Cardiac septum (tissue), 1 donor: Measurements from ENCODE around the gene YWHAH. TPM values are rescaled to one million over a fixed set of nuclear protein-coding genes. Genes with fewer than 3 reads are reported as not detected.

Experiments used
- DNase-seq: peaks from one replicate; pipeline ENCODE4 v3.0.0-alpha.2; 2020; ENCODE audit warnings: low spot score
- intact Hi-C: fragments of 100-400 bp; cut with DNase I; formaldehyde crosslinking; loops from one replicate; pipeline ENCODE4 v1.14.0; 2022
- total RNA-seq: library from RNA; stranded (reverse); fragmentation: NEBNext Ultra II Directional; extraction: Animal tissue kit (Norgen Biotek cat#: 25700); gene quantifications from one replicate; pipeline ENCODE4 v1.2.1, GENCODE V29; 2021
- donor health status: DM: no; HTN: no; CAD: no.

YWHAH gene
- total RNA-seq, 1 donor from 2014 or later: 116 TPM

DNA sequence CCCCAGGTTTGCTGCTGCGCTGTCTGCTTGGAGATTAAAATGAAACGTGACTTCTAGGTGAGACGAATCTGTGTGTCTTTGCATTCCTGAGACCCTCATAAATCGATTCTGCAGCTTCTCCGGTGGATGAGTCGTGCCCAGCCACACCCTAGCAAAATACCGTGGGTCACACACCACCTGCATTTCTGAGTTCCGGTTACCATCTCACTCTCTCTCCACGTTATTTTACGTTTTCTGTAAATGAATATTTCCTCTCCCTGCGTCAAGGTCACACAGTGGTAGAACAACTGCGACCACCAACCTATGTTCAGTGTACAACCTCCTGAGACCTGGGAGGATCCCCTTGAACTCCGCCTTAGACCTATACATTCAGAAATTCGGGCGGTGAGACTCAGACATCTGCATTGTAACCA, 1.1 kb downstream of the YWHAH start:
- DNase-seq: no peak
- intact Hi-C loops: loop anchor here (10.0 kb wide), 1 partner anchor 281 kb away; the partner anchor contains the start of gene PISD

DNA sequence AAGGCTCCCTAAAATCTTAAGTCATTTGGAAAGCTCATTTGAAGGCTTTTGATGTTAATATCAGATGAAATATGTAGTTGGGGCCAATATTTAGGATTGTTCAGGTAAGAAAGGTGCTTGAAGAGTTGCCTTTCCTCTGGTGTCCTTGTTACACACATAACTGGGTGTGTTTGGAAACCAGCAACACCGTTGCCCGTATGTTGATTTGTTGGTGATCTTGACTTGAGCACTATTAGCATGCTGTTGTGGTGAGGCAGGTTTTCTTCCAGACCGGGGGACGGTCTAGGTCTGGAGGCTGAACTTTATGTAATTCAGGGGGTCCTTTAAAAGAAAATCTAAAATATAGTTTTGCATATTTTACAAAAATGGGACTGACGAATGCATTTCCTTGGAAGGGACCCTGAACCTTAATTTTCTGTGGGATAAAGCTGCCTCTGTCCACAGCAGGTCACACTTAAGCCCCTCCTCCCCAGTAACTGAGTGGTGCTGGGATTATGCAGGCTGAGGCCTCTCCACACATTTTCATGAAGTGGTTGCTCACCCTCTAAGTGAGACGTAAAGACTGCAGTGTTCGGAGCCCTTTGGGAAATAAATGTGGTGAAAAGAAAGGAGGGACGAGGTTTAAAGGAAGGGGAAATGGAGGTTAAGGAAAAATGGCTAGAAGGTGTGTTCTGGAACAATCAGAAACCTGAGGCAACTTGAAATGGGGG, 1.8 kb downstream of the YWHAH start:
- peak; percentile 49 for DNase-seq
- intact Hi-C loops: loop anchor here (10.0 kb wide), 1 partner anchor 281 kb away; the partner anchor contains the start of gene PISD

DNA sequence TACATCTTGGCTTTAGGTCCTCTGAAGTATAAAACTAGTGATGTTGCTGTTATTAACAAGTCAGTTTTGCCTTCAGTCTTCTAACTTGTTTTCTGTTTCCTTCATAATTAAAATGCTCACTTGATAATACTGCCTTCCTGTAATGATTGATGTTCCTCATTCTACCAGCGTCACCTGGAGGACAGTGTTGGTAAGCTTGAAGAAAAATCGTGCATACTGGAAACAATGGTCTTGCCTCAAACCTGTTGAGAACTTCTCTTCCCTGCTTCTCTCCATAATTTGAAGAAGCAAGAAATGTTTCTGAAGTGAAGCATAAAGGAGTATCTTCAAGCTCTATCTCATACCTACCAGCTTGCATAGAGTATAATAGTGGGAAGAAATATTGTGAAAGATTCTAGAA, 3.0 kb downstream of the YWHAH start:
- DNase-seq: no peak
- intact Hi-C loops: loop anchor here (10.0 kb wide), 1 partner anchor 282 kb away; the partner anchor contains the start of gene PISD

DNA sequence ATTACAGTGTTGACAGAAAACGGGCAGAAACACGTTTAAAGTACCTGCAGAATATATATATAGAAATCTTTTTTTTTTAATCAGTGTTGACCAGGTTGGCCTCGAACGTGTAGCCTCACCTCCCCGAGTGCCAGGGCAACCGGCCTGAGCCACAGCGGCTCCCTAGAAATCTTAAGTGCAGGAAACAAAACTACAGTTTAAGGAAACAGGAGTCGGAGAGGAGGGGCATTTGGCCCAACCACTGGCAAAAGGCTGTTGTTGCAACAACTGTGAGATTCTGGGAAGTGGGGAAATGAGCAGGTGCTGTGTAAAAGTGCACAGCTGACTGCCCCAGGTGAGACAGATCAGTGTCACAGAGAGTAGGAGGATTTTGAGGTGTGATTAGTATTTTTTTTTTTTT, 3.7 kb downstream of the YWHAH start:
- DNase-seq: peak; percentile 58
- intact Hi-C loops: loop anchor here (10.0 kb wide), 1 partner anchor 283 kb away; the partner anchor contains the start of gene PISD

DNA sequence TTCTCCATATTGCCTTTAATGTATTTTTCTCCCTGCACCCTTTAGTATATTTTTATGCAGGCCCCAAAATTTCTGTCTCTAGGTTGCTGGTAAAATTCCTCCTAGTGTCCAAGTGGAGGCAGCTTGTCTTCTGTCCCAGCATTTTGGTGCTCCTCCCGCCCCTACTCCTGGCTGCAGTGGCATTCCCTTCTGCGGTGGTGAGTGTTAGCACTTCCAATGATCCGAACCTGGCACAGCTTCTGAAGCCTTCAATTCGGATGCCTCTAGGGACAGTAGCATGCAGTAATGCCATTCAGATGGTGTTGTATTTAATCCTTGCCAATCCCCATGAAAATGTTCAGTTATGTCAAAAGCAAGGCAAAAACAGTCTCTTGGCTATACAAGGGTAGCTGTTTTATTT, 5.9 kb downstream of the YWHAH start:
- DNase-seq: peak; percentile 69
- intact Hi-C loops: no loop called here

DNA sequence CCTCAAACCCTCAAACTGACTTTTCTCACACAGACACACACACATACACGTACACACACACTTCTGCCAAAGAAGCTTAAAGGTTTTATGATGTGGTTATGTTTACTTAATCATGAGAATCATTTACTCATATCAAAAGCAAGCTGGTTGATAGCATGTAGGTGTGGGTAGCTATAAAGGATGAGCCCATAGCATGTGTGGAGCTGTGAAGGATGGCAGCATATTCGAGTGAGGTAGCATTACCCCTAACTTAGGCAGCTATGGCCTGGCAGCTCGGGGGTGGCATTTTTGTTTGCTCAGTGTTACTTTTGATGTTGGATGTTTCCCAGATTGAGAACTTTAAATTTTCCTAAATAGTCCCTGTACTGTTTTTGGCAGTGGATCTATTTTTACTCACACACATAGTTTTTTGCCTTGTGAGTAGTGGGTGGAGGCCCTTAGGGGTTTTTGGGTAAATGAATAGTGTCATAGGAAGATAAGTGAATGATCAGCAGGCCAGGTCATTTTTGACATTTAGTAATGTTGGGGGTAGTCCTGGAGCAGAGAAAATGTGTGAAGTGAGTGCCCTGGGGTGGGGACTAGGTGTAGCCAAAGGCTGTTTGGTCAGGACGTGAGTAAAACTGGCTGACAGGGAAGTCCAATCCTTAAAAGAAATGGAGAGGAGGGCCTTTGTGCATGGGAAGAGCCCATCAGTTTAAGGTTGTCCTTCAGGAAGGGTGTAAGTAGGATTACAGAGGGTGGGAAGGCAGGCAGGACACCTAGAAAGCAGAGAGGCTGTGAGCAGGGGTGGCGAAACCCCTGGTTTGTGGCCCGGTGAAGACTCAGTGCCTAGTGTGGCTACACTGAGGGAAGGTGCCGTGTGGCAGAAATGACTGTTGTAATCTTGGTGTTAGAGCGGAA, 7.1 kb downstream of the YWHAH start:
- intact Hi-C loops: no loop called here
- DNase-seq: peak; percentile 54

DNA sequence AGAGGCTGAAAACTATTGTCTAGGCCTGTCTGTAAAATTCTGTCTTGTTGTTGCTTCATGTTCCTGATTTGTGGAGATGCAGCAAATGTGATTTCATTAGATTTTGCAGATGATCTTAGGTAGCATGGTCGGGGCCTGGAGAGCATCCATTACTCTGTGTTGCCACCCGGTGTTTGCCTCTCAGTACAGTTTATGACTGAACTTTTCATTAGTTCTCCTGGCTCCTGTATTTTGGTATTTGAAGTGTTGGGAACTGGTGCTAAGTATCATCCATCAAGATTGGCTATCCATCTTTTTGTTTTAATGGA, 7.7 kb downstream of the YWHAH start:
- no peak for DNase-seq
- intact Hi-C loops: no loop called here

DNA sequence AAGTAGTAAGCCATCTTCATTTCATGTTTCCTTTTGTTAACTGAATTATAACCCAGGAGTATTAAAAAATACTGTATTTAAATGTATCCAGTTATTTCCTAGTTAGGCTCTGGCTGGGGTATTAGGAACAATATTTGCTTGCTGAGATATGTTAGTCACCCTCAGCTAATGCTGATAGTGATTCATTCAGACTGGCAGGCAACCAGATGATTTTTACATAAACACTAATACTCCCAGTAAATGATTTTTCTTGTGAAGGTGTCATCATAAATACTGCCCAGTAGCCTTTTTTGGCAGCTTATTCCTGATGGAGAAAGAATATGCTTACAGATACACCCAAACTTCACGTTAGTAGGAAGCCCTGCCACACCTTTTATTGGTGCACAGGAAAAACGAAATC, 8.1 kb downstream of the YWHAH start:
- no peak for DNase-seq
- intact Hi-C loops: no loop called here

DNA sequence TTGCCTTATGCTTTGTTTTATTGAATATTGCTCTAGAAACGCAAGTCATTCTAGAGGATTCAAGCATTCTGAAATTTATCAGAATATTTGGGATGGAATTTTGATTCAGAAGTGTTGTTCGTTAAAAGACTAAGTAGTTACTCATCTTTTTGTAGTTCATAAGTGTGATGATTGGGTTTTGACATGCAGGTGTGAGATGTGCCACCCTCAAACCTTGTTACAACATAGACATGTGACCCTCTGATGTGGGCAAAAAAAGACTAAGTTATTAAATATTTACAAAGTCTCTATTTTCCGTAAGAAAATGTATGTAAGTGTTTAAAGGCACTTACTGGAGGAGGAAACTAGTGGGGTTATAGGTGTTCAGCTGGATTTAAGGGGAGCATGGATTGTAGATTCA, 8.9 kb downstream of the YWHAH start:
- intact Hi-C loops: no loop called here
- no peak for DNase-seq

DNA sequence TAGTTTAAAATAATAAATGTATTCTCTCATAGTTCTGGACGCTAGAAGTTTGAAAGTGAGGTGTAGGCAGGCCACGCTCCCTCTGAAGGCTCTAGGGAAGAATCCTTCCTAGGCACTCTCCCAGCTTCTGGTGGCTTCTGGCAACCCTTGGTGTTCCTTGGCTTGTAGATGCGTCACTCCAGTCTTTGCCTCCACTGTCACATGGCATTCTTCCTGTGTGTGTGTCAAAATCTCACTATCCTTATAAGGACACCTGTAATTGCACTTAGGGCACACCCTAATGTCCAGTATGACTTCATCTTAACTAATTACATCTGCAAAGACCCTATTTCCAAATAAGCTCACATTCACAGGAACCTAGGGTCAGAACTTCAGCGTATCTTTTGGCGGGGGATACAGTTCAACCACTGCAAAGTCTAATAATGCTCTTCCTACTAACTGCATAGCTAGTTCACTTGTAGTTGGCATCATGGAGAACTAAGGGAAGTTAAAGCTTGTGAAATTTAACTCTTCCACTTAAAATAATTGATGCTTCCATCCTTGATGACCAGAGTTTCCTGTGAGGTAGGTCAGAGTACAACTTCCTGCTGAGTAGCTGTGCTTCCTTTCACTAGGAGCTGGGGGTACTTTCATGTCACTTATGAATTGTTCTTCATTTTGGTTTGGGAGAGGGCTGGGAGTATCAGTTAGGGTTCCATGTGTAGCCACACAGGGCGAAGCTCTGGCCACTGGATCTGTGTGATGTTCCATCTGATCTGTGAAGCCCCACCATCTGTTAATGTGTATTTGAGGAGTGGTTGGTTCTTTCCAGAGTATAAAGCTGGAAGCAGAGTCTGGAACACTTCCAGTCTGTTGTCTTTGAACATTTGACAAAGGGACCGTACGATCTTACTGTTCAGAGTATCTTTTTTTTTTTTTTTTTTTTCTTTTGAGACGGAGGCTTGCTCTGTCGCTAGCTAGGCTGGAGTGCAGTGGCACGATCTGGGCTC, 10.5 kb downstream of the YWHAH start:
- peak; percentile 70 for DNase-seq
- intact Hi-C loops: no loop called here

DNA sequence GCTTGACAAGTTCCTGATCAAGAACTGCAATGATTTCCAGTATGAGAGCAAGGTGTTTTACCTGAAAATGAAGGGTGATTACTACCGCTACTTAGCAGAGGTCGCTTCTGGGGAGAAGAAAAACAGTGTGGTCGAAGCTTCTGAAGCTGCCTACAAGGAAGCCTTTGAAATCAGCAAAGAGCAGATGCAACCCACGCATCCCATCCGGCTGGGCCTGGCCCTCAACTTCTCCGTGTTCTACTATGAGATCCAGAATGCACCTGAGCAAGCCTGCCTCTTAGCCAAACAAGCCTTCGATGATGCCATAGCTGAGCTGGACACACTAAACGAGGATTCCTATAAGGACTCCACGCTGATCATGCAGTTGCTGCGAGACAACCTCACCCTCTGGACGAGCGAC, 12.0 kb downstream of the YWHAH start:
- intact Hi-C loops: no loop called here
- no peak for DNase-seq

DNA sequence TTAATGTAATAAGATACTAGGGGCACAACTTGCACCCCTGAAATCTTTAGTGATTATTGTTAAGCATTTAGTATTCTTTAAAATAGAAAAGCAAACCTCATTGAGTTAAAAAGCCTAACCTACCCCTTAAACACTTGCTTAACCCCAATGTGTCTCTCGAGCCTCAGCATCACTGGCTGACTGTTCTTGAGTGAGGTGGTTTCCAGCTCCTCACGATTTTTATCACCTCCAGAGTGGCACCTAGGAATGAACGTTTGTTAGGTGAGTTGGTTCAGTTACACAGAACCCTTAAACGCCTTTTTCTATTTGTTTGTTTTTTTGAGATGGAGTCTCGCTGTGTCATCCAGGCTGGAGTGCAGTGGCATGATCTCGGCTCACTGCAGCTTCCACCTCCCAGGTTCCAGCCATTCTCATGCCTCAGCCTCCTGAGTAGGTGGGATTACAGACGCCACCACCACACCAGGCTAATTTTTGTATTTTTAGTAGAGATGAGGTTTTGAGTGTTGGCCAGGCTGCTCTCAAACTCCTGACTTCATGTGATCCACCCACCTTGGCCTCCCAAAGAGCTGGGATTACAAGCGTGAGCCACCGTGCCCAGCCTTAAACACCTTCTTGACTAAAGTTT, 13.7 kb downstream of the YWHAH start:
- peak; percentile 33 for DNase-seq
- intact Hi-C loops: no loop called here

DNA sequence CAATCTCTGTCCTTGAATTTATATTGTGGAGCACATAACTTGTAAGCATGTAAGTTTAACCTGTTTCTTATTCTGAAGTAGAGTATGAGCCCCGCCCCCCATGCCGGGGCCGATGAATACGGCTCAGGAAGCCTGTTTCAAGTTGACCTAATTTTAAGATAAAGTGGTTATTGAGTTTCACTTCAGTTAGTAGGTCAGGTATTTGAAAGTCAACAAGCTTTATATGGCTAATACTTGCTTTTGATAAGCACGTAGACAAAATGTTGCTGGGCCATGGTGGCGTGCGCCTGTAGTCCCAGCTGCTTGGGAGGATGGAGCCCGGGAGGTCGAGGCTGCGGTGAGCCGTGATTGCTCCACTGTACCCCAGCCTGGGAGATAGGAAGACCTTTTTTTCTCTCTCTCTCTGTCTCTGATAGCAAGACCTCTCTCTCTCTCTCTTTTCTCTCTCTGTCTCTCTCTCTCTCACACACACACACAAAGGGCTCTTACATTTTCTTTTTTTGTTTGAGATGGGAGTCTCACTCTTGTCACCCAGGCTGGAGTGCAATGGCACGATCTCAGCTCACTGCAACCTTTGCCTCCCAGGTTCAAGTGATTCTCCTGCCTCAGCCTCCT, 14.4 kb downstream of the YWHAH start:
- intact Hi-C loops: no loop called here
- peak; percentile 14 for DNase-seq

DNA sequence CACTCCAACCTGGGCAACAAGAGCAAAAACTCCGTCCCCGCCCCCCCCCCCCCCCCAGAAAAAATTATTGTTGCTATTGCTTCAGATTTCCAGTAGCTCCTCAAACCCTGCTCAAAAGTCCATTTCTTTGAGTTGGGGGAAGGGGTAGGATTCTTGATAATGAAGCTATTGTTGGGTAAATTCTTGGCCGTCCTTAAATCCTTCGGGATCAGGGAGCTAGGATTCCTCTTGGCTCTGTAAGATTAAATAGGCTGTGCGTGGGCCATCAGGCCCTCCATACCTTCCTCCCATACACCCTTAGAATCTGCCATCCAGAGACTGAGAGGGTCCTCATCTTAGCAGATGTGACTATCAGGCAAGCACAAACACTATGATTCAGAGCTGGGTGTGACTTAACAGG, 16.4 kb downstream of the YWHAH start:
- intact Hi-C loops: no loop called here
- DNase-seq: no peak

DNA sequence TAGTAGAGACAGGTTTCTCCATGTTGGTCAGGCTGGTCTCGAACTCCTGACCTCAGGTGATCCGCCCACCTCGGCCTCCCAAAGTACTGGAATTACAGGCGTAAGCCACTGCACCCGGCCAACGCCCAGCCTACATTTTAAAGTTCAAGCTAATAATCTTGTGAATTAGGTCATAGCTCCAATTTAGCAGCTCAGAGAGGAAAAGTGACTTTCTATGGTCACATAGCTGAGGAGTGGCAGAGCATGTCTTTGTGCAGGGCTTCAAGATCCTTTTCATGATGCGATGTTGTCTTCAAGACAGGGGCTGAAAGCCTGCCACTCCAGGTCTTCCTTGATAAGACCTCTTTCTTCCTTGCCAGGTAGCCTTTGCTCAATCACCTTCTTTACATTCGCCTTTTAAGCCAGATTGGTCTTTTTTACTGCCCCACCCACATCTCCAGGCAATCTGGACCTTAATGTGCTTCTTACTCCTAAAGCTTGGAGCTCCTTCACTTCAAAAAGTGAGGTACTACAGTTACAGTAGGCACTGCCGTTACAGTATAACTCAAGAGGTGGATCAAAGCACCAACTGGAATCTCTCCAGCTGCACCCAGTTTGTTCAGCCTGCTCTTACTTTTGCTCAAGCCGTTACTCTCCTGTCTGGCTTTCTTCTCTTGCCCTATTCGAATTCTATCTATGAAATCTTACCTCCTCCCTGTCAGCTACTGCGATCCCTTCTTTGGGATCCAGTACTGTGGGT, 18.2 kb downstream of the YWHAH start:
- DNase-seq: peak; percentile 17
- intact Hi-C loops: no loop called here

DNA sequence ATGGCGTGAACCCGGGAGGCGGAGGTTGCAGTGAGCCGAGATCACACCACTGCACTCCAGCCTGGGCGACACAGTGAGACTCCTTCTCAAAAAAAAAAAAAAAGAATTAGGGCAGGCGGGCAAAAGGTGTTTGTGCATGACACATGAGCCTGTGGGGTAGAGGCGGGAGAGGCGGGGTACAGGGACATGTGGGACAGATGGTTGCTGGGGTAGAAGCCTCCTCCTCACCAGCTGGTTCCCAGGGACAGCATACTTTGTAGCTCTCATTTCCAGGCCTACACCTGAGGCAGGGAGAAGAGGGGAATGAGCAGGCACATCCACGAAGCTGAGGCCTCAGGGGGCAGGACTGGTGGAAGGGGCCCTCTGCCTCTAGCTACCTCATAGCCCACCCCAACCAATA, 23.7 kb downstream of the YWHAH start:
- DNase-seq: peak; percentile 20
- intact Hi-C loops: no loop called here

DNA sequence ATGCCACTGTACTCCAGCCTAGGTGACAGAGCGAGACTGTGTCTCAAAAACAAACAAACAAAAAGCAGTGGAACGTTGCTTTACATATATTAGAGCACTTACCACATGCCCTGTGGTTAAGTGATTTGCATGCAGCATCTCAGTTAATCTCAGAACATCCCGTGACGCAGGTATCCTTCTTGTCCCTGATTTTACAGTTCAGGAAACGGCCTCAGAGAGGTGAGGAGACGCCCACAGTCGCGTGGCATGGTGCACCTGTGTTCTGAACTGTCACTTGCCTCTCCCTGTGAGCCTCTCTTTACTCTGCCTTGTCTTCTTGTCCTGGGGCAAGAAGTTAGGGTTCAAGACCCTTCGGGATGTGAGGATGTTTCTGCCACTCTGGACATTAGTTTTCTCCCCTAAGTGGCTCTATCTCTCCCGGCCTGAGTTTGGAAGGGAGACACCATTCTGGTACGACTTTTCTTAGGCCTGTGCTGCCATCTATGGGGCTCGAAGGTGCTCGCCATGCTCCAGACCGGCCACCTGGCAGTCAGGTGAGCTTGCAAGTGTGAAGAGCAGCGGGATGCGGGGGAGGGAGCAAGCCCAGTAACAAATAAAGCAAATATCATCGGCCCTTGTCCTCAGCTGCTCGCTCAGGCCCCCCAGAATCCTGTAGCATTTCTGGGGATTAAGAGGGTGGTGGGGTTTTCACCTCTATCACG, 25.6 kb downstream of the YWHAH start:
- peak; percentile 74 for DNase-seq
- intact Hi-C loops: loop anchor here (5.0 kb wide), 2 partner anchors 297 to 502 kb away; partner anchors contain the start of gene FBXO7
